GM12864 (cell line): Measurements from ENCODE around the gene GUCA1A.

Experiments used
- DNase-seq: peaks from one replicate; pipeline ENCODE4 v3.0.0-alpha.2; 2011; ENCODE audit warnings: low read depth
- H3K4me3 ChIP-seq: 2 replicates; pipeline ENCODE4 v1.5.1; 2011; ENCODE audit warnings: mild to moderate bottlenecking, low read depth, low read length, control low read depth
- TF ChIP-seq, protein P1 (sequence below): IDR thresholded peaks from 2 replicates; pipeline ENCODE4 v1.5.1; 2011; ENCODE audit warnings: low read depth, mild to moderate bottlenecking, moderate library complexity, low read length, control low read depth, inconsistent platforms; ENCODE audit errors: missing control alignments

GUCA1A gene

DNA sequence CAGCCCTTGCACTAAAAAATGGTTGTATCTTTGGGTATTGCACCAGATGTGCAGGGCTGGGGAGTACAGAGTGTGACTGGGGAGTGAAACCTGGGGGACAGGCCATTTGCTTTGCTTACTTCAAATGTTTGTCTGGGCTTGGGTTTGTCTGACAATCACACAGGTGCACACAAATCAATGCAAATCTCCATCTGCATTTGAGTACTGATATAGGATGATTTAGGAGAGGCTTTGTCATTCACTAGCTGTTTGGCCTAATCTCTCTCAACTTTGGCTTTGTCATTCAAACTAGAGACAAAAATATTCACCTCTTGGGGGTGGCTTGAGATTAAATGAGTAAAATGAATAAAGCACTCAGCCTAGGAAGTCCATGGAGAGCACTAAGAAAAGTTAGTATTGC lies 3.8 kb downstream of the GUCA1A start:
- H3K4me3 ChIP-seq = no peak overlapping the region
- DNase-seq = no peak
- TF ChIP-seq, protein P1, sequence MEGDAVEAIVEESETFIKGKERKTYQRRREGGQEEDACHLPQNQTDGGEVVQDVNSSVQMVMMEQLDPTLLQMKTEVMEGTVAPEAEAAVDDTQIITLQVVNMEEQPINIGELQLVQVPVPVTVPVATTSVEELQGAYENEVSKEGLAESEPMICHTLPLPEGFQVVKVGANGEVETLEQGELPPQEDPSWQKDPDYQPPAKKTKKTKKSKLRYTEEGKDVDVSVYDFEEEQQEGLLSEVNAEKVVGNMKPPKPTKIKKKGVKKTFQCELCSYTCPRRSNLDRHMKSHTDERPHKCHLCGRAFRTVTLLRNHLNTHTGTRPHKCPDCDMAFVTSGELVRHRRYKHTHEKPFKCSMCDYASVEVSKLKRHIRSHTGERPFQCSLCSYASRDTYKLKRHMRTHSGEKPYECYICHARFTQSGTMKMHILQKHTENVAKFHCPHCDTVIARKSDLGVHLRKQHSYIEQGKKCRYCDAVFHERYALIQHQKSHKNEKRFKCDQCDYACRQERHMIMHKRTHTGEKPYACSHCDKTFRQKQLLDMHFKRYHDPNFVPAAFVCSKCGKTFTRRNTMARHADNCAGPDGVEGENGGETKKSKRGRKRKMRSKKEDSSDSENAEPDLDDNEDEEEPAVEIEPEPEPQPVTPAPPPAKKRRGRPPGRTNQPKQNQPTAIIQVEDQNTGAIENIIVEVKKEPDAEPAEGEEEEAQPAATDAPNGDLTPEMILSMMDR = no peak

DNA sequence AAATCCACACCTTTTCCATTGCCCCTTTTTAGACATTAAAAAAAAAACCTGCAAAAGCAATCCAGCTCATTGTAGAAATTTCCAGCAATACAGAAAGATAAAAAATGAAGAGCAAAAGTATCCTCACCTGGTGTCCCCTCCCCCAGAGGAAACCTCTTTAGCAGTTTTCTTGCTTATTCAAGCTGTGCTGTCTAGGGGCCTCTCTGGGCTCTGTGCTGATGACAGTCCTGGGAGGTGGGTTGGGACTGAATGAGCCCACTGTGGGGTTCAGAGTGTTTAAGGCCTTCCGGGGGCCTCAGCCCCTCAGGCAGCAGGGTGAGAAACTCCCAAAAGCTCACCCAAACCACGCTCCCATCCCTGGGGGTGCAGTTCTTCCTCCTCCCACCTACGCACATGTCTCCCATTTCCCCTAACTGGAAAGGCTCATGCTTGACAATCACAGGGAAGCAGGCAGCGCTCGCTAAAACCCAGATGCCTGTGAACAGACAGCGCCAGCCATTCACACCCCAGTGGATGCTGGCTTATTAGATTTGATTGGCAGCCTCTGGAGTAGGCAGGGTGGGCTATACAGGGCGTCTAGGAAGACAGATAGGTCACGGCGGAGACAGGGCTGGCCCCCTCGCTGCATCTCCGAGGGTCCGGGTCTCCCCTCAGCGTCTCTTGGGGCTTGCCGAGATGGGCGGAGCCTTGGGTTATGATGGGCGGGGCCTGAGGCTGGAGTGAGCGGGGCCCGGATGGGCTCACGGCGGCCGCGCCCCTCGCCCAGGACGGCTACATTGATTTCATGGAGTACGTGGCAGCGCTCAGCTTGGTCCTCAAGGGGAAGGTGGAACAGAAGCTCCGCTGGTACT lies 4.6 kb downstream of the GUCA1A start:
- TF ChIP-seq, protein P1 = no peak
- DNase-seq = no peak
- H3K4me3 ChIP-seq = no peak overlapping the region

DNA sequence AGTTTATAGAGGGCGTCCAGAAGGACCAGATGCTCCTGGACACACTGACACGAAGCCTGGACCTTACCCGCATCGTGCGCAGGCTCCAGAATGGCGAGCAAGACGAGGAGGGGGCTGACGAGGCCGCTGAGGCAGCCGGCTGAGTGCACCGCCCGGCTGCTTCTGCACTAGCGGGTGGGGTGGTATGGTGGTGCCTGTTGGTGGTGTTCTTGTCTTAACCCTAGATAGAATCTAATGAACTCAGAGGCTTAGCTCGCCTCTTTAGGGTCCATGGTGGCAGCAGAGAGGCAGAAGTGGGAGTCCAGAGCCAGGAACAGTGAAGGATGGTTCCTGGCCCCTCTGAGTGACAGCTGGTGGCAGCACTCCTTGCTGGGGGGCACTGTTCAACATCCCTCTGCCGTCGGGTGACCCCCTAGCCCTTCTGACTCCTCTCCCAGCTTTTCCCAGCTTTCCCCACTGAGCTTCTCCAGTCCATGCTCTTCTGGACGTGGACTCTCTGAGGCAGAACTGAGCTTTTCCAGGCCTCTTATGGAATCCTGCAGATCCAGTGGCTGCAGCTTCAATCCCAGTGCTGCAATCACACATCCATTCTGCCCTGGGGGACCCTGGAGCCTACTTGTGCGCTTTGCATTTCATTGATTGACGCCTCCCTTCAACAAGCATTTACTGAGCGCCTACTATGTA lies 6.2 kb downstream of the GUCA1A start:
- no peak overlapping the region for H3K4me3 ChIP-seq
- TF ChIP-seq, protein P1 = no peak

DNA sequence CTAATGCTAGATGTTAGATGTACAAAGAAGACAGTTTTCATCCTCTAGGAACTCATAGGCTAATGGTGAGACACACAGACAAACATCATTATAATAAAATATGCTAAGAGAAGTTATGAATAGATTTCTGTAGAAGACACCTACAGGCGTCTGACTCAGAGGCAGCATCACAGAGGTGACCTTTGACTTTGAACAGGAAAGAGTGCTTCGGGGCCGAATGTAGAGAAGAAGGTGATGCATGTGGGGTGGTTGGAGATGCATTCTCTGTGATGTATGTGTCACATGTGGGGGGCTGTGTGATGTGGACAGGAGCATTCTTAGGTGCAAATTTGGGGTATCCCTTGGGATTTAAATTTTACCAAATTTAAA lies 6.8 kb downstream of the GUCA1A start:
- TF ChIP-seq, protein P1 = no peak

More for the DNA sequence above, 6.2 kb downstream of the GUCA1A start:
- DNase-seq = no peak

DNA sequence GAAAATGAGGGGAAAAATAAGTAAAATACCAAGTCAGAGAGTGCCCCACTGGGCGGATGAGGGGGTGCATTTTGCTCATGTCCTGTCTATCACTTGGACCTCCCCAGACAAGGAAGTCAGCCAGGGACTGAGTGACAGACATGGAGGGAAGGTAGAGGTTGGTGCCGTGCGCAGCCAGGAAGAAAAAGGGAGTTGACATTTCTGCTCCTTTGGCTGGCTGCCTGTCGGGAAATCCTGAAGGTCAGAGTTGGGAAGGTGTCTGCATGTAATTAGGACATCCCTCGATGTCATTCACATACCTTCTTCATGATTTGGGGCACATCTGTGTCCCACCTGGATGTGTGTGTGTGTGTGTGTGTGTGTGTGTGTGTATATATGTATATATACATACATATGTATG lies 8.9 kb downstream of the GUCA1A start:
- TF ChIP-seq, protein P1 = no peak
- DNase-seq = no peak
- no peak overlapping the region for H3K4me3 ChIP-seq

More for the DNA sequence above, 6.8 kb downstream of the GUCA1A start:
- H3K4me3 ChIP-seq = no peak overlapping the region
- no peak for DNase-seq

DNA sequence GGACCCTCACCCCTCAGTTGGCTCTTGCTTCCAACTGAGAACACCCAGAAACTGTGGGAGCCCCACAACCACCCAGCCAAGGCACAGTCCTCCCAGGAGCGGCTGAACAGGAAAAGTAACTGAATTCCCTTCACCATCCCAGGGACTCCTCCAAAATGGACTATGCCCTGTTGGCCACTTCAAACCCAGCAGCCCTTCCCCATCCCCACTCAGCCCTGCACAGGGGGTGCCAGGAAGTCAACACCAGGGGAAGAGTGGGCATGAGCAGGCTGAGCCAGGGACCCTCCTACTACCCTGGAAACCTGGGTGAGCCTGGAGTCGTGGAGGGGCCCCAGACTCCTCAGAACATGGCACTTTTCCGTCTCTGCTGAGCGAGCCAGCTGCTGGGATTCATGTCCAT lies 11.3 kb downstream of the GUCA1A start:
- TF ChIP-seq, protein P1 = no peak
- H3K4me3 ChIP-seq = no peak overlapping the region
- DNase-seq = no peak
